NCI-H1436 (cell line): Measurements from ENCODE around the gene CAPS.
A peak's percentile ranks its signal among the peaks of the same experiment; 100 is the strongest.
"Not testable (repeated sequence)": the region's sequence is repeated elsewhere in the genome, so short reads cannot be mapped to it uniquely, and the experiment has no call there.

ENCODE experiments used
- DNase-seq: peaks from one replicate; lab custom pipeline; 2025; lab: John Stamatoyannopoulos, UW

The CAPS gene

DNA sequence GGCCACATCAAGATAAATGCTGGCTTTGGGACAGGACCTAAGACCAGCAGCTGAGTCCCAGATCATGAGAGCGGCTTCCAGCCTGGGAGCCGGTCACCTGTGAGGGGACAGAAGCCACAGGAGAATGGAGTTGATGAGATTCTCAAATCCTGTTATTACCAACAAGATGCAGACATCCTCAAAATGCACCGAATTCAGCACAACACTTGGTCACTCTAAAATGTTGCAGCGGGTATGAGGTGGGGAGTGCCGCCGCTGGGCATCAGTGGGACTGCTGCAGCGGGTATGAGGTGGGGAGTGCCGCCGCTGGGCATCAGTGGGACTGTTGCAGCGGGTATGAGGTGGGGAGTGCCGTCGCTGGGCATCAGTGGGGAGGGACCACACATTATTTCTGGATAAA lies 42.7 kb downstream of the CAPS start:
- DNase-seq = no peak

DNA sequence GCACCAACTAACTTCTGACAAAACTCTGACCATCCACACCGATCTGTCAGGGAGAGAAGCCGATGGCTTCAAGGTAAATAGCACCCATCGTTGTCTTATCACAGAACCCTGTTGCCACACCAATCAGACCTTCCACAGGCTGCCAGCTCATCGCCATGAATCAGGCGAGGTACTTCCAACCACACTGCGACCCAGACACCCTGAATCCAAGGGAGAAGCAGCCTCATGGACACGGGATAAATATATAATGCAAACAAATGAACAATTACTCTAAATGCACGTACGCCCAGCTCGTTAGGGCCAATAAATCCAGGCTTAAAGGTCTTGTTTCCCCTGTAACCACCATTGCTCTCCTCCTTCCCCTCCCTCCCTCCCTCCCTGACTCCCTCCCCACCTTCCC lies 43.1 kb downstream of the CAPS start:
- DNase-seq = no peak

DNA sequence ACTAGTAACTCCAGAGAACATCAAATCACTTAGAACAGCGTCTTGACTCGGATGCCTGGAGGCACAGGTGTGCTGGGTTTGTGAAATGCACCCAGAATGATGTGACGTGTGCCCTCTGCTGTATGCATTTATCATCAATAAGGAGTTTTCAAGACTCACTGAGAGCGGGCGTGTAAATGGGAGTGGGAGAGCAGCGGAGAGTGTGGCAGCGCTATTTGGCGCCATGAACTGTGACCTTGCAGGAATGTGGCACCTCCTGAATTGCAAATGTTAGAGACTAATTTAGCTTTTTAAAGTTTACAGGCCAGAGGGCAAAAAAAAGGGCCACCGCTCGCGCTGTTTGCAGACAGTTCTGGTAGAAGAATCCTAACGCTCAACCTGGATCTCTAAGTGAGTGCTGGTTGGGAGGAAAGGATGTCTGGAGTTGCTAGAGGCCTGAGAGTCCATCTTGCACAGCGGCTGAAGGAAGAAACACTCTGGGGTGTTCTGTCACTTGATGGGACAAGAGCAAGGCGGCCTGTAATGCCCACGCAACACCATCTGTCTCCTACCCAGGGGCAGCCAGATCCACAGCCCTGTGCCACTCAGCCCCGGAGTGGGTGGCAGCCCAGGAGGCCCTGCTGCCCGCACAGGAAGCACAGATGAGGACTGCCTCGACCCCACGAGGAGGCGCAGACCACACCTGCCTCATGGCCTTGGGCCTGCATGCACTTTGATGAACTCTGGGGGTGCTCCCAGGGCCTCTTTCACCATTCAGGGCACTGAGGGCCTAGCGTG lies 44.2 kb downstream of the CAPS start:
- DNase-seq = no peak

DNA sequence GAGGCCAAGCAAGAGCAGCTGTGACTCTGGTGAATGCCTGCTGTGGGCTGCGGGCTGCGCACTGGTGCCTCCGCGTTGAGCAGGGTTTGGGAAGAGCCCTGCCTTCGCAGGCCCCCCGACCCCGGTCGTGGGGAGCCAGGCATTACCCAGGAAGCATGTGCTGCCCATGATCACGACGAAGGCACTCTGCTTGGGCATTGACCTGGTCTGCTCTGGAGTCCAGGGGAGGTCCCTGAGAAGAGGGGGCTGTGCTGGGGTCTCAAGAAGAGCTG lies 44.7 kb downstream of the CAPS start:
- DNase-seq = no peak

DNA sequence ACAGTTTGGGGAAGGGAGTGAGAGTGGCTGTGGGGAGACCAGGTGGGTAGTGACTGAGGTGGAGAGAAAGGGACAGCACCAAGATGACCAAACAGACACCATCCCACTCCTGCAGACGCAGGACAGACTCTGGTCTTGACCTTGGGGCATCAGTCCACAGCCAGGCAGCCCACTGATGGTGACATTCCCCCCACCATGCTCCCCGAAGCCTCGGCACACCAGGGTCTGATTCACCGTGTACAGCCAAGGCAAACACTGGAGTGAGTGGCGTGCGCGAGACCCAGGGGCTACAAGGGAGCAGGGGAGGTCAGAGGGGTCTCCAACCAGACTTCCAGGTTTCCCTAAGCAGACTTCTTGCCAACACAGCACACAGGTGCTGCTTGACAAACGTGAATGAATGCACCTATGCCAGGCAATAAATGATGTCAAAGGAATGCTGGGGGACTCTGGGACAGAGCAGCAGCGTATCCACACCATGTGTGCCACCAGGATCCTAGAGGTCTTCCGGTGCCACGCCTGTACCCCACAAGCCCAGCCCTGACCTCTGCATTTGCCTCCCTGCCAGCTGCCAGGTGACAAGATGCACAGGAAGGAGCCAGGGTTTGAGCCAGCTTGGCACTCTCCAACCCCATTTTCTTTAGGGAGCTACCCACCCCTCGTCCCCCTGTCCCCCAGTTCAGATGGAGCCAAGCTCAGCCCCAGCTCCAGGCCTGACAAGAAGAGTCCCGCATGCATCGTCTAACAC lies 45.4 kb downstream of the CAPS start:
- DNase-seq = no peak

DNA sequence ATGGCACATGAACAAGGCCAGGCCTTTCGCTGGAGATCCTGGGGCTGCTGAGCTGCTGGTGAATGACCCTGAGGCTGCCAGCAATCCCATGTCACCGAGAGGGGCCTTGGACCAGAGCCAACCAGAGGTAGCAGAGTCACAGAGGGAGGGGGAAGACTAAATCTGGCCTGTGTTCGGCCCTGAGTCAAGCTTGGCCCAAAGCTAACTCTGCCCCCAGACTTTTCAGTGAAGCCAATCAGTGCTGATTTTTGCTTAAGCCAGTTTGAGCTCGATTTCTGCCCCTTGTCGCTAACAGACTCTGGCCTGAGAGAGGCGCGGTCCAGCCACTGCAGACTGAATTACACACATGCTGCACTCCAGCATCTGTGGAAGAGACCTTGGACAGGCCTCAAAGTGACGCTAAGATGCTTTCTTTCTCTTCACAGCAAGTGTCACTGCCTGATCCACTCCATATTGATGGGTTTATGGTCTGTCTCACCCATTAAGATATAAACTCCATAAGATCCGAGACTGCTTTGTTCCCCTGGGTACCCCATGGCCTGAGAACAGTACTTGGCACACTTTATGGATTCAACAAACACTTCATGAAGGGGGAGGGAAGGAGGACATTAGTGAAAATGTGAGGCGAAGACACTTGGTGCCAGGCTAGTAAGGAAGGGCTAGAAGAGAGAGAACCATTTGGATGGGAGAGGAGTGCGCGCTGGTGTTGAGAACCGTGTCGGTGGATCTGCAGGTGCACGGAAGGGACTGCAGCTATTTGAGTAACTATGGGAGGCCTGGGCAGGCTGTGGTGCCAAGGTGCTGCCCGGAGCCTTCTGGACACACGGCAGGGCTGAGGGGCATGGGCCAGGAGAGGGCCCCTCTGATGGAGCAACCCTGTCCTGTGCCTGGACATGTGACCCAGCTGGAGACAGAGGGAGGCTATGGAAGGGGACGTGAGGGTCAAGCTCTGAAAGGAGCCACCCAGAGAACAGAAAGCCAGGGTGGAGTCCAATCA lies 46.2 kb downstream of the CAPS start:
- no peak for DNase-seq

DNA sequence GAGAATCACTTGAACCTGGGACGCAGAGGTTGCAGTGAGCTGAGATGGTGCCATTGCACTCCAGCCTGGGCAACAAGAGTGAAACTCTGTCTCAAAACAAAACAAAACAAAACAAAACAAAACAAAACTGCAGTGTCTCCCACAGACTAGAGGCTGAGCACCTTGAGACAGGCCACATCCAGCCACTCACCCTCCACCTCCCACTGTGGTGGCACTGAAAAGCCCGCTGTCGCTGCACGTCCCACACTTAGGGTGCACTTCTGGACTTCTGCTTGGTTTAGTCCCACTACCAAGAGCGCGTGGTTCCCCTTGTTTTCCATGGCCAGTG lies 47.6 kb downstream of the CAPS start:
- not testable (repeated sequence) for DNase-seq

DNA sequence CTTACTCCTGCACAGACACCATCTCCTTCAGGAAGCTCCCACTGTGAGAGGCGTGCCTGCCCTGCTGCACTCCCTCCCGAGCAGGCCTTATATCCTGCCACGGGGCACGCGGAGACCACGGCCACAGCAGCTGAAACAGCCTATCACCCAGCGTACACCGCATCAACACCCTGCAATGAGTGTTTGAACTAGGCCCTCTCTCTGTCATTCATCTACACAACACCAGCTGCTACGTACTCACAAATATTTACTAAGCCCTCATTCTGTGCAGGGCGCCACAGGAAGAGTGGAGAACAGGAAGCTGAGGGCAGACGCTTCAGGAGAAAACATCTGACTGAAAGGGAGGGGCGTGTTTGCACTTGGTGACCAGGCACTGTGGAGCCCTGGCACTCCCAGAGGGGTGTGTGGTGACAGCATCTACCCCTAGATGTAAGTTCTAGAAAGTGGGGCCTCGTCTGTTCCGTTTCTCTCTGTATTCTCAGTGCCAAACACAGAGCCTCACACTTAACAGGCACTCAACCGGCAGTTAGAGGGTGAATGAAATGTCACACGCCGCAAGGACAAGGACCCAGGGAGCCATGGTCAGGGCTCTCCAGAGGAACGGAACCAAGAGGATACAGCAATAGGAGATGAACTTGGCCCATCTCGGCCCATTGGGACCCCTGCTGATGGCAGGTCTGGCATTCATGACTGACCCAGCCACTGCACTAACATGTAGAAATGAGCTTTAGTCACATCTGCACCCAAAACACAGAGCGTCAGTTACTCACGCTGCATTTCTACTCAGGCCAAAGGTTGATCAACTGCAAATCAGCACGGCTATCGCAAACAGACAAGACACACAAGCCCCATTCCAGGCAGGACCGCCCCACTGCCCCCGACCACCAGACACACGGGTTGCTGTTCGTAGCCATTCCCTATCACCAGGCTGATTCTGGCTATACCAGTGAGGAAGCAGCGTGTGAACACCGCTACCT lies 48.2 kb downstream of the CAPS start:
- peak; percentile 80 for DNase-seq

DNA sequence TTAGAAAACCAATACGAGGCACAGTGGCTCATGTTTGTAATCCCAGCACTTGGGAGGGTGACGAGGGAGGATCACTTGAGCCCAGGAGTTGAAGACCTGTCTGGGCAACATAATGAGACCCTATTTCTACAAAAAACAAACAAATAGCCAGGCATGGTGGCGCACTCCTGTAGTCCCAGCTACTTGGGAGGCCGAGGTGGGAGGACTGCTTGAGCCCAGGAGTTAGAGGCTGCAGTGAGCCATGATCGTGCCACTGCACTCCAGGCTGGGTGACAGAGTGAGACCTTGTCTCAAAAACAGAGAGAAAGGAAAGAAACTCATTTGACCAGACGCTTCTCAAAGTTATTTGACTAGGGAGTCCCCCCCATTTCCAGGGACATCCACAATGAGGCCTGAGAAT lies 49.2 kb downstream of the CAPS start:
- DNase-seq = not testable (repeated sequence)

DNA sequence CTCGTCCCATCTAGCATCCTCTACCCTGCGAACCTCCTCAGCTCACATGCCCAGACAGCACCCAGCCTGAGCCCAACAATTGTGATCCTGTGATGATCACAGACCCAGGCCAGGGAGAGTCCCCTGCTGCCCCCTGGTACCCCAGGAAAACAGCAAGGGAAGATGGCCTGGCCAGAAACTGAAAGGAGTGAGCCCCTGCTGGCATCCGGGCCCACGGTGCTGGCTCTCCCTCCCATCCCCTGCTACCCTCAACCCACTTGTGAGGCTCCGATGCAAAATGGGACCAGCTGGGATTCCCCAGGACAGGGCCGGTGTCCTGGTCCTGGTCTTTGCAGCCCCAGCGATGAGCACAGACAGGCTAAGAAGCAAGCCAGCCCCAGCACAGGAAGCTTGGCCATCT lies 49.8 kb downstream of the CAPS start:
- DNase-seq = no peak

DNA sequence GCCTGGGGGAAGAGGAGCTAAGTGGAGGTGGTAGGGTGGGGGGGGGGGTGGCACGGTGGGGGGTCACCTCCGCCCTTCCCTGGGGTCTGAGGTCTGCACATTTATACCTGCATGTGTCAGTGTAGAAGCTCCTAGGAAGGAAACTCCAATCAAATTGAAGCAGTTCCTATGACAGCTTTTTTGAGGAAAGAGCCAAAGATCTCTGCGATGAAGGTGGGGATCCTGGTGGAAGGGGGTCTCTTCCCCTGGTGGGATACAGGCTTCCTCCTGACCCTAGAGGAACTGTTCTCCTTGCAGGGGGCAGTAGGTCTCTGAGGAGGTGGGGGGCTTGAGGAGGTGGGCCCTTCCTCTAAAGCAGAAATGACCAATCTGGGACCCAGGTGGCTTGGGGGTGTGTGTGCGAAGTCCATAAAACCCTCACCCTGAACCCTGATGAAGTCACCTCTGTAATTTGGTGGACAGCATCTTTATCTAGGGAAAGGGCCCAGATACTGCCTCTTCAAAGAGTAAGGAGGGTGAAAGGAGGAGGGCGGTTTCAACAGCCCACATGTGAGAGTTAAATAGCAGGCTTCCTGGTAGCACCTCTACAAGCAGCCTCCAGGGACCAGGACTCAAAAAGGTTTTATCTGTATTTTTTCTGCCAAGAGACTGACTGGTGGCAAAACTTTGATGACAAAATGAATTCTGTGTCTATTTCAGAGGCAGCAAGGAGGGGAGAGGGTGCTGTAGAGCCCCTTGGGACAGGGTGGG lies 50.9 kb downstream of the CAPS start:
- DNase-seq = no peak
